ENCODE results near the gene ZBTB20.

ZBTB20 gene

GRCh38 chr3:115085197-115085865 lies 61.8 kb downstream of the ZBTB20 start:
- WGBS = 96% methylated on average over 2 of the region's 2 CpGs
- Histone ChIP-seq H3K27me3 (ENCODE audit: insufficient read depth, low read length) (no peaks in the 10 kb centered on the region), H3K9me3 (ENCODE audit: insufficient read depth, low read depth, low read length) (no peaks in the 10 kb centered on the region), H3K4me3 (ENCODE audit: low read length) (no peak overlapping the region), H3K27ac (ENCODE audit: low read depth, low read length) (no peak overlapping the region), H3K36me3 (ENCODE audit: insufficient read depth, low read length) (no peaks in the 10 kb centered on the region), H3K4me1 (ENCODE audit: insufficient read depth, low read length) (peaks cover 21% of the 10 kb centered on the region), H3K9ac (ENCODE audit: low read depth, low read length) (no peak overlapping the region)

DNA sequence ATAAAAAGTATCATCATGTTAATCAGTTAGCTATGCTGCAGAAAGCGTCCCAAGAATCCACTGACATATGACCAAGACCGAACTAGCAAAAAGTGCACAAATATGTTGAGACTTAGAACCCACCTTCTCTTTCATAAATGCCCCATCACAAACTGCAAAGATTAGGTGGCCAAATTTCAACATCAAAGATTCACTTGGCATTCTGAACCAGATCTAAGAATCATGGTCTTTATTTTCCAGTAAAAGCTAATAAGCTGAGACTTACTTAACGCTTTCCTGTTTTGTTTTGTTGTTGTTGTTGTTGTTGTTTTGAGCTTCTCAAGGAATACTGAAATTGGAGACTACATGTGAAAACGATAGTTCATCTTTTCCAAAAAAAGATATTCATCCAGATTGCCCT lies 62.4 kb downstream of the ZBTB20 start:
- Histone ChIP-seq H3K4me3 (ENCODE audit: low read length) (no peak overlapping the region), H3K4me1 (ENCODE audit: insufficient read depth, low read length) (peaks cover 21% of the 10 kb centered on the region), H3K27ac (ENCODE audit: low read depth, low read length) (no peak overlapping the region), H3K27me3 (ENCODE audit: insufficient read depth, low read length) (no peaks in the 10 kb centered on the region), H3K36me3 (ENCODE audit: insufficient read depth, low read length) (no peaks in the 10 kb centered on the region), H3K9ac (ENCODE audit: low read depth, low read length) (no peak overlapping the region), H3K9me3 (ENCODE audit: insufficient read depth, low read depth, low read length) (no peaks in the 10 kb centered on the region)
- 97% methylated on average over 4 of the region's 4 CpGs for WGBS

GRCh38 chr3:115082260-115082659 lies 64.8 kb downstream of the ZBTB20 start:
- H3K27ac ChIP-seq (ENCODE audit: low read depth, low read length) = no peak overlapping the region
- H3K27me3 ChIP-seq (ENCODE audit: insufficient read depth, low read length) = no peaks in the 10 kb centered on the region
- WGBS = 95% methylated on average over 6 of the region's 6 CpGs
- H3K9me3 ChIP-seq (ENCODE audit: insufficient read depth, low read depth, low read length) = no peaks in the 10 kb centered on the region
- H3K36me3 ChIP-seq (ENCODE audit: insufficient read depth, low read length) = no peaks in the 10 kb centered on the region
- H3K9ac ChIP-seq (ENCODE audit: low read depth, low read length) = no peak overlapping the region
- no peaks in the 10 kb centered on the region for H3K4me1 ChIP-seq (ENCODE audit: insufficient read depth, low read length)
- no peak overlapping the region for H3K4me3 ChIP-seq (ENCODE audit: low read length)

- Histone ChIP-seq H3K9me3 (ENCODE audit: insufficient read depth, low read depth, low read length) (no peaks in the 10 kb centered on the region), H3K27ac (ENCODE audit: low read depth, low read length) (no peak overlapping the region), H3K4me3 (ENCODE audit: low read length) (no peak overlapping the region), H3K9ac (ENCODE audit: low read depth, low read length) (no peak overlapping the region), H3K4me1 (ENCODE audit: insufficient read depth, low read length) (no peaks in the 10 kb centered on the region), H3K27me3 (ENCODE audit: insufficient read depth, low read length) (no peaks in the 10 kb centered on the region), H3K36me3 (ENCODE audit: insufficient read depth, low read length) (no peaks in the 10 kb centered on the region)
These were observed 65.6 kb downstream of the ZBTB20 start for GRCh38 chr3:115081444-115081843.

GRCh38 chr3:115077501-115078250 lies 69.4 kb downstream of the ZBTB20 start:
- Histone ChIP-seq H3K27me3 (ENCODE audit: insufficient read depth, low read length) (no peaks in the 10 kb centered on the region), H3K36me3 (ENCODE audit: insufficient read depth, low read length) (no peaks in the 10 kb centered on the region), H3K9me3 (ENCODE audit: insufficient read depth, low read depth, low read length) (no peaks in the 10 kb centered on the region), H3K4me3 (ENCODE audit: low read length) (no peak overlapping the region), H3K27ac (ENCODE audit: low read depth, low read length) (no peak overlapping the region), H3K9ac (ENCODE audit: low read depth, low read length) (no peak overlapping the region), H3K4me1 (ENCODE audit: insufficient read depth, low read length) (no peaks in the 10 kb centered on the region)
- 78% methylated on average over 2 of the region's 3 CpGs for WGBS

DNA sequence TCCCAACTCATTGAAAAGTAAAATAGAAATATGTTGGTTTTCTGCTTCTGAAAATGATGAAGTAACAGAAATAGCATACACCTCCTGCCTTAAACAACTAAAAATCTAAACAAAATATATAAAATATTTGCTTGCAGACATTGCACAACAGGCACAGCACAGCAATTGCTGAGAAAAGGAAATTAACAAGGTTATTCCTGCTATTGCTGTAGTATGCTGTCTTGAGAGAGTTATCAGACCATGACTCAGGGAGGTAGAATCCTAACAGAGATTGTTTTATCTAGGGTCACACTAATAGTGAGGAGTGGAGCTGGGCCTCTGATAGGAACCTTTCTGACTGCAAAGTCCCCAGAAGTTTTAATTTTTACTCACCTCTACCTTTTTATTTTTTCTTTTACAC lies 72.6 kb downstream of the ZBTB20 start:
- no peak overlapping the region for H3K27ac ChIP-seq (ENCODE audit: low read depth, low read length)
- H3K9me3 ChIP-seq (ENCODE audit: insufficient read depth, low read depth, low read length) = no peaks in the 10 kb centered on the region
- no peaks in the 10 kb centered on the region for H3K27me3 ChIP-seq (ENCODE audit: insufficient read depth, low read length)
- H3K4me1 ChIP-seq (ENCODE audit: insufficient read depth, low read length) = no peaks in the 10 kb centered on the region
- H3K36me3 ChIP-seq (ENCODE audit: insufficient read depth, low read length) = no peaks in the 10 kb centered on the region
- no peak overlapping the region for H3K4me3 ChIP-seq (ENCODE audit: low read length)
- H3K9ac ChIP-seq (ENCODE audit: low read depth, low read length) = no peak overlapping the region

- Histone ChIP-seq H3K27me3 (ENCODE audit: insufficient read depth, low read length) (no peaks in the 10 kb centered on the region), H3K27ac (ENCODE audit: low read depth, low read length) (no peak overlapping the region), H3K4me3 (ENCODE audit: low read length) (no peak overlapping the region), H3K36me3 (ENCODE audit: insufficient read depth, low read length) (no peaks in the 10 kb centered on the region), H3K9ac (ENCODE audit: low read depth, low read length) (no peak overlapping the region), H3K9me3 (ENCODE audit: insufficient read depth, low read depth, low read length) (no peaks in the 10 kb centered on the region), H3K4me1 (ENCODE audit: insufficient read depth, low read length) (no peaks in the 10 kb centered on the region)
- 89% methylated on average over 5 of the region's 6 CpGs for WGBS
These were observed 74.6 kb downstream of the ZBTB20 start for GRCh38 chr3:115072265-115073021.

DNA sequence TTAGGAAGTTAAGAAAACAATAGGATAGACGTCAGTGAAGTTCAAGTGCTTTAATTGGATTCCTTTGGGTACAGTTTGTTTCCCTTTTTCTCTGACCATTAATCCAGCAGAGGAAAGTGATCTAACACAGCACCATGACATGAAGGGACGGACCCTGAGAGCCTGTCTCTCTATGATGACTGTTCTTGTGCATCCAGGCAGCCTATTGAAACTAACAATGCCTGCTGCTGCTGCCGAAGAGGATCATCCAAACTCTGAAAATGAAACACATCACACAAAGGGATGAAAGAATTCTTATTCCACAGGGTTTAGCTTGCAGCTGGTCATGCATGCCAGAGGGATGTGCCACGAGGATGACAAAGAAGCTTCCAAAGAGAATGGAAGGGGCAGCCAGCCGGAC lies 75.5 kb downstream of the ZBTB20 start:
- Histone ChIP-seq H3K36me3 (ENCODE audit: insufficient read depth, low read length) (no peaks in the 10 kb centered on the region), H3K4me1 (ENCODE audit: insufficient read depth, low read length) (no peaks in the 10 kb centered on the region), H3K9me3 (ENCODE audit: insufficient read depth, low read depth, low read length) (no peaks in the 10 kb centered on the region), H3K9ac (ENCODE audit: low read depth, low read length) (no peak overlapping the region), H3K27me3 (ENCODE audit: insufficient read depth, low read length) (no peaks in the 10 kb centered on the region), H3K27ac (ENCODE audit: low read depth, low read length) (no peak overlapping the region), H3K4me3 (ENCODE audit: low read length) (no peak overlapping the region)
- 92% methylated on average over 5 of the region's 5 CpGs for WGBS

- Histone ChIP-seq H3K27ac (ENCODE audit: low read depth, low read length) (no peak overlapping the region), H3K4me3 (ENCODE audit: low read length) (no peak overlapping the region)
- 99% methylated on average over 2 of the region's 2 CpGs for WGBS
These were observed 75.9 kb downstream of the ZBTB20 start for GRCh38 chr3:115071166-115071565.

DNA sequence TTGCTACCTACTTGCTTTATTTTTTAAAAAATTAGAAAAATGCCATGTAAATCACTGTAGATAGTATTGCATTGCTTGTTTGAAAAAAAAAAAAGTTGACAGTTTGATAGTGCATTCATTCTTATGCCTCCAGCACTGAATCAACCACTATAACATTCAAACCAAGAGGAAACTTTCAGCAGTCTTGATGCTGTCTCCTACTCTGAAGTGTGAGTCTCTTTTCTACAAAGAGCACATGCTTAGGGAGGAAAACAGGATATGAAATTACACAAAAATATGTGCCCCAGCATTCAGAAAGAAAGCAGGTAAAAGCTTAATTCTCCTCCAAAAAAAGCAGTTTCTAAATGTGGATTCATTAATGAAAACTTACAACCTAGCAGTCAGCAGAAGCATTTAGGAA lies 78.3 kb downstream of the ZBTB20 start:
- H3K9ac ChIP-seq (ENCODE audit: low read depth, low read length) = no peak overlapping the region
- no peak overlapping the region for H3K4me3 ChIP-seq (ENCODE audit: low read length)
- no peaks in the 10 kb centered on the region for H3K27me3 ChIP-seq (ENCODE audit: insufficient read depth, low read length)
- no peak overlapping the region for H3K27ac ChIP-seq (ENCODE audit: low read depth, low read length)
- H3K9me3 ChIP-seq (ENCODE audit: insufficient read depth, low read depth, low read length) = no peaks in the 10 kb centered on the region
- H3K4me1 ChIP-seq (ENCODE audit: insufficient read depth, low read length) = no peaks in the 10 kb centered on the region
- no peaks in the 10 kb centered on the region for H3K36me3 ChIP-seq (ENCODE audit: insufficient read depth, low read length)

More at GRCh38 chr3:115071166-115071565, 75.9 kb downstream of the ZBTB20 start:
- H3K27me3 ChIP-seq (ENCODE audit: insufficient read depth, low read length) = no peaks in the 10 kb centered on the region
- H3K36me3 ChIP-seq (ENCODE audit: insufficient read depth, low read length) = no peaks in the 10 kb centered on the region
- H3K9me3 ChIP-seq (ENCODE audit: insufficient read depth, low read depth, low read length) = no peaks in the 10 kb centered on the region
- no peak overlapping the region for H3K9ac ChIP-seq (ENCODE audit: low read depth, low read length)
- no peaks in the 10 kb centered on the region for H3K4me1 ChIP-seq (ENCODE audit: insufficient read depth, low read length)

GRCh38 chr3:115062412-115062956 lies 84.6 kb downstream of the ZBTB20 start:
- no peak overlapping the region for H3K9ac ChIP-seq (ENCODE audit: low read depth, low read length)
- H3K27ac ChIP-seq (ENCODE audit: low read depth, low read length) = no peak overlapping the region
- H3K4me3 ChIP-seq (ENCODE audit: low read length) = no peak overlapping the region
- no peaks in the 10 kb centered on the region for H3K9me3 ChIP-seq (ENCODE audit: insufficient read depth, low read depth, low read length)
- H3K36me3 ChIP-seq (ENCODE audit: insufficient read depth, low read length) = no peaks in the 10 kb centered on the region
- H3K4me1 ChIP-seq (ENCODE audit: insufficient read depth, low read length) = no peaks in the 10 kb centered on the region
- no peaks in the 10 kb centered on the region for H3K27me3 ChIP-seq (ENCODE audit: insufficient read depth, low read length)
